NCI-H460 (cell line): ENCODE data around the gene TRAF1. TPM values are rescaled to one million over a fixed set of nuclear protein-coding genes. Genes with fewer than 3 reads are reported as not detected.
A peak's percentile ranks its signal among the peaks of the same experiment; 100 is the strongest.

Experiments
- DNase-seq: peaks from one replicate; pipeline ENCODE4 v3.0.0-alpha.2; 2016; ENCODE audit warnings: low read depth; ENCODE audit errors: extremely low read depth
- total RNA-seq: library from RNA; depleted of rRNA; stranded (reverse); fragments of >200 nt; shearing (Covaris generic); gene quantifications from 2 replicates; pipeline ENCODE4 v1.2.3, GENCODE V29; 2014

The TRAF1 gene
- total RNA-seq, 1 experiment from 2014 or later = 1.5 TPM

DNA sequence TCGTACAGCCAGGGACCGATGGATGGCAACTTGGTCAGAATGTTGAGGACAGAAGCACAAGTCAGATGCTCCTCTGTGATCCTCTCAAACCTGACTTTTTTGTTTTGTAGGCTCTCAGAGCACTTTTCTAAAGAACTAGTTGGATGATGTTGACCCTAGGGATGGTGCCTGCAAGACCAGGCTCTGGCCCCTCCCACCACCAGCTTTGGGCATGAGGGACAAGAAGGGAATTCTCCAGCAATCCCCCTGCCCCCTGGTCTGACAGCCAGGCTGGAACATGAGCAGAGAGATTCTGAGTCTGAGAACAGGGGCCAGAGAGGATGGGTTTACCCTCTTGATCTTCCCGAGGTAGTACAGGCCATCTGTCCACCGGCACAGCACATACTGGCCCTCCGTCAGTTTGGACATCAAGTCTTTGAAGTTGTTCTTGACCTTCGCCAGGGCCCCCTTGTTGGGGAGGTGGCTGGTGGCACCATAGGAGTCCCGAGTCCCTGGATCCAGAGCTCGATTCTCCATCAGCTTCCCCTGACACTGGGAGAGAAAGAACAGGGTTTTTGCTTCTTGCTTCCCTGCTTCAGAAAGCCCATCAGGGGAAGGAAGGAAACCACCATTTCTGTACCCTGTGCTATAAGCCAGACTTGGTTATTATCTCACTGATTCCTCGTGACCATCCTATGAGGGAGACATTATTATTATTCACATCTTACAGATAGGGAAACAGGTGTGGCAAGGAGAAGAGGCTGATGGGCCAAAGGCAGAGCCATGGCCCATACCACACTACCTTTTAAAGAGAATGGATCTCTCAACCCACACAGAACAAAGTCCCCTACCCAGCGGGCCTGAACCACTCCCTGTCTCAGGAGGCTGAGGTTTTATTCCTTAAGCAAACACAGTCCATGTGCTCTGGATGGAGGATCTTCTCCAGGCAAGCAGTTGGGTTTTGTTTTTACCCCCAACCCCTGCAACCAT is 52.1 kb downstream of the TRAF1 start:
- DNase-seq = no peak

DNA sequence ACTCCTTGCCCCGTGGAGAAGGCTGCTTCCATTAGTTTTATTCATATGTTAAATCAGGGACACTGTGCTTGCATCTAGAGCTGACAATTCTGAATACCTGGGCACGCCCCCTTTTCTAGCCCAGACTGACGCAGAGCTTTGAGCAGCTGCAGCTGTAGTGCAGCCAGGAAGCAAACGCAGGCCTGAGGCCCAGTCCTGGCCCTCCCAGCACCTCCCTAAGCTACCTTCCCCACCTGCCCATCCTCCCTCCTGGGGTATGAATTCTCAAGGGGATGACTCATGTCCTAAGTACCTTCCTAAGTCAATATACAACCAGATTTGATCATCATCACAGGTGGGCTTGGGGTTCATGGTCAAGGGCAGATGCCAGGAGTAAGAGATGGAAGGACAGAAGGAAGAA is 53.1 kb downstream of the TRAF1 start:
- DNase-seq = no peak

DNA sequence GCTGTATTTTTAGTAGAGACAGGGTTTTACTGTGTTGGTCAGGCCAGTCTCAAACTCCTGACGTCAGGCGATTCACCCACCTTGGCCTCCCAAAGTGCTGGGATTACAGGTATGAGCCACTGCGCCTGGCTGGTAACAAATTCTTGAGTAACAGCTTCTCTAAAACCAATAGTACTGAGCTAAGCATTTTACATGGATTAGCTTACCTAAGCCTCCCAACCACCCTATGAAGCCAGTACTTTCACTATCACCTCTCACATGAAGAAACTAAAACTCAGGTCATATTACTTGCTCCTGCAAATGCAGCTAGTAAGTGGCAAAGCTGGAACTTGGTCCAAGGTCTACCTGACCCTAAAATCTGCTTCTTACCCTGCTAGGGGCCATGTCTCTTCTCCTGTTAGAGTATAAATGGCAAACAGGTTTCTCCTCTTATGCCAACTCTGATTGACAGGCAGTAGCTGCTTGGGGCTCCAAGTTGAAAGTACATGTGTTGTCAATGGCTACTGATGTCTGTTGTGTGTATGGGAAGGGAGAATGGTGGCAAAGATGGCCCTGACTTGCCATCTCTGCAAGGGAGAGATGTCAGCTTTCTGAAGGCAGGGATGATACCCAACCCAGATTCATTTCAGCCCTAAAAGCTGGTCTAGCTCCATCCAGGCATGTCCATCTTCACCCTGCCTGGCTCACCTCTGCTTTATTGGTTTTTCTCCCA is 53.6 kb downstream of the TRAF1 start:
- no peak for DNase-seq

DNA sequence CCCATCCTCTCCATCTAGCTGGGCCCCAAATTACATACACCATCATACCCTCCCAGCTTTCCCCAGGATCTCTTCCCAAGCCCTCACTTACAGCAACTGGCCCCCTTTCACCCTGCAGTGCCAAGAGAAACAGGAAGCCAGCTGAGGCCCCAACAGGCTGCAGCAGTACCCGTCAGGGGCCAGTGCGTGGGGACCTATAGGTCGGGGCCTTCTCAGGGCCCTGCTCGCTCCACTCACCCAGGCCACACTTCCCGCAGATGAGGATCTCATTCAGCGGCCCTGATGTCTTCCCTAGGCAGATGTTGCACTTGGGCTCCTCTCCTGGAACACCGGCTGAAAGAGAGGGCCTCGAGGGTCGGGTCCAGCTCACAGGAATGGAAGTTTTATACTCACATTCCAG is 56.4 kb downstream of the TRAF1 start:
- no peak for DNase-seq

DNA sequence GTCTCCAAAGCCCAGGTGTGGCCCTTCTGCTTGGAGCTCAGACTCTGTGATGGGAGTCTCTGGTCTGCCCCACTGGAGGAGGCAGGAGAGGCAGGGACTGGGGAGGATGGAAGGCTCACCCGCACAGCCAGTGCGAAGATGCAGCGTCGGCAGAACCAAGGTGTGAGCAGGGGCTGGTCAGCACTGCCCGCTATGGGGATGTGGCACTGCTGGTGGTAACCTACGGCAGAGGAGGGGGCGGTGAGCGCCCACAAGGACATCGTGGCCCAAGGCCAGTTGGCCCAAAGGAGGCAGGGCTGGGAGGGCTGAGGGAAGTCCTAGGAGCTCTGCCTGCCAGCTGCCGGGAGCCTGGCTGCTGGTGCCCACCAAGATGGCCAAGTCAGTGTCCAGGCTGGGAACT is 56.9 kb downstream of the TRAF1 start:
- no peak for DNase-seq

DNA sequence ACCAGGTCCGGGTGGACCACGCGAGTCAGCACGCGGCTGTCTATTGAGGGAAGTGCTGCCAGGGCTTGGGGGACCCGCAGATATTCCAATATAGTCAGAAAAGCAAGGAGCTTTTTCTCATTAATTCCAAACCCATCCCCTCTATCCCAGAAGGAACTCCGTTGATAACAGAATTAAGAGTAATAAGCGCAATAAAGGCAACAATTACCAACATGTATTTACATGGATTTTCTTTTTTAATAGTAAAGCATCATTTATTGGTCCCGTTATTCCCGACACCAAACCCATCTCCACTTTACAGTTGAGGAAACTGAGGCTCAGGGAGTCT is 57.3 kb downstream of the TRAF1 start:
- no peak for DNase-seq

DNA sequence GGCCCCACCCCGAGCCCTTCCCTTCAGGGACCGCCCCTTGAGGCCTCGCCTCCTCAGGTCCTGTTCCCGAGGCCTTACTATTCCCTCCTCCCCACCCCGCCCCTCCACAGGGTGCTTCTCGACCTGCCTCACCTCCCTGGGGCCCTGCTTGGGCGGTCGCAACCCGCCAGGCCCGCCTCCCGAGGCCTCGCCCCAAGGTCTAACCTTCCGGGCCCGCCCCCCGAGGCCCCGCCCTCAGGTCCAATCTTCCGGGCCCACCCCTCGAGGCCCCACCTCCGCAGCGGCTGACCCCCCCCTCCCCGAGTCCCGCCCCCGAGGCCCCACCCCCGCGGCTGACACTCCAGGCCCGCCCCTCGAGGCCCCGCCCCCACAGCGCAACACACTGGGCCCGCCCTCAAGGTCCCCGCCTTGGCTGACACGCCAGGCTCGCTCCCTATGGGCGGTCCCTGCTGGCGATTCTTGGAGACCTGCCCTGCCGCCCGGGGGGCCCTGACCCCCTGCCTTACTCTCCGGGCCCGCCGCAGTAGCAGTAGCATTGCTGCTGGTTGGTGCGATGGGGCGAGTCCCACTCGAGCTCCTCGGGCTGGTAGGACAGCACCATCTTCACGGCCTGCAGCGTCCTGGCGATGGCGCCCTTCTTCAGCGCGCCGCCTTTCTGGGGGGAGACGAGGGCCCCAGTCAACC is 57.8 kb downstream of the TRAF1 start:
- DNase-seq = peak; percentile 97

DNA sequence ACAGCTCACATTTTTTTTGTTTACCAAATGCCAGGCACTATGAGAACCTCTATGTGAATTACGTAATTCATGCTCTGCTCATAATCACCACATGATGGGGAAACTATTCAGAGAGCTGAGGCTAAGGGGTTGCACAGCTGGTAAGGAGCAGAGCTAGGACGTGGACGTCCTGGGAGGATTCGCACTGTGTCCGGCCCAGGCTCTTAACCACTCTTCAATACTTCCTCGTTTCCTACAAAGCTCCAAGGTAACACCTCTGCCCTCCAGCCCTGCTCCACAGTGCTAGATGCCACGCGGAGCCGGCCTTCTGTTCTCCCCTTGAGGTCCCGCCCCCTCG is 58.3 kb downstream of the TRAF1 start:
- no peak for DNase-seq

DNA sequence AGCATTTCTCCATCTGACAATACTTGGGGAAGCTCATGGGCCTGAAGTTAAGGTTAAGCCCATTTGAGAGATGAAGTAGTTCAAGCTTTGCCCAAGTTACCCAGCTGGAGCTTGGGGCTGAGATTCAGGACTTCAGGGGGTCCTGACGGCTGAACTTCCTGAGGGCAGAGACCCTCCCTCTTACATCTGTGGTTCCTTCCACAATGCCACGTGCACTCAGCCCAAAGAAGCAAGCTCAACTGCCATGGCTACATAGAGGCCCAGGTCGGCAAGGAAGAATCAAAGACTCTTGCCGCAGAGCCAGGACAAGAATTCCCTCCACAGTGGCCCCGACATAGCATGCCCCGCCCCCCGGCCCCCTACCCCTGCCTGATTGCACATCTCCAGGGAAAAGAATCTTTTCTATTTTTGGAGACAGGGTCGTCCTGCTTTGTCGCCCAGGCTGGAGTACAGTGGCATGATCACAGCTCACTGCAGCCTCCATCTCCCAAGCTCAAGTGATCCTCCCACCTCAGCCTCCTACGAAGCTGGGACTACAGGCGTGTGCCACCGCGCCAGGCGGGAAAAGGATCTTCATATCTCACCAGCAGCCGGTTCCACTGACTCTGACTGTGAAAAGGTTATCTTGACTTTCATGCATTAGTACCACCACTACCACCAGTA is 58.8 kb downstream of the TRAF1 start:
- no peak for DNase-seq

DNA sequence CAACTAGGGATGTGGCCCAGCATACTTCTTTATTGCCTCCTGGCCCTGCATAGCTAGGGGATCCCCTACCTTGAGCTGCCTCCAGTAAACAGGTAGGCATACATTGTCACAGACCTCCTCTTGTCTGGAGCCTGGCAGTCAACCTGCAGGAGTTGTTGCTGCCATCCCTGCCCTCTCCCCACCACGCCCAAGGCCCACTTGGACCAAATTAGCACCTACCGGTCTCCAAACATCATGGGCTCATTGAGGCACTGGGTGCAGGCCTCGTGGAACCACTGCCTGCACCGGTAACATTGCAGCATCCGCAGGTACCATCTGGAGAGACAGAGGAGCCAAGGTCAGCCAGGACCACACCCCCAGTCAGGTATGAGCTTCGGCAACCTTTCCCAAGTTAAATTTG is 59.9 kb downstream of the TRAF1 start:
- no peak for DNase-seq

DNA sequence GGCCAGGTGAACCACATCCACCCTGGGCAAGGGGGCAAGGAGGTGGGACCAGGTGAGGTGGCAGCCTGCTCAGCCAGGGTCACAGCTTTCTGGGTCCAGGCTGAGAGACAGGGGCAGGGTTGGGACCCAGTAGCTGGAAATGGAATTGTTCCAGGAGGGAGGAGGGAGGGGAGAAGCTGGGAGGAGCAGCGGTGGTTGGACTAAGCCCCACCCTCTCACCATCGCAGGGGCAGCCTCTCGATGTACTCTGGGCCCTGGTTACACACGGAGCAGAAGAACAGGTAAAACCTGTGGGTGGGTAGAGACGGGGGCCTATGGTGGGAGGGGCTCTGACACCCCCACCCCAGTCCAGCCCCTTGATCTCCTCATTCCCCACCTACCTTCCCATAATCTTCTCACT is 60.8 kb downstream of the TRAF1 start:
- no peak for DNase-seq

DNA sequence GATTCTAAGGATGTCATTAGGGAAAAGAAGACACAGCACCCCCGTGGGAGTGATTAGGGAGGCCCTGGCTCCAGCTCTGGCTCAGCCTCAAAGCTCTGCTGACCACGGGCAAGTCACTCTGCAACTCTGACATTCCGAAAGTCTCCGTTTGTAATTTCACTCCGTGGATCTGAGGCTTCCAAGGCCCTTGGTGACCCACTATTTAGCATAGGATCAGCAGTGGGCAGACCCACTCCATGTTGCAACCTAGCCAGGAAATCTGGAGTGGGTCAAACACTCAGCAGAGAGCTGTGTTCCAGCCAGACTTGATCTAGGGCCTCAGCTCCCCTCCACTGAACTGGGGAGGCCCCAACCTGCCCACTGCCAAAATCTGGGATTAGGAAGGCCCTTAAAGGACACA is 61.4 kb downstream of the TRAF1 start:
- no peak for DNase-seq

DNA sequence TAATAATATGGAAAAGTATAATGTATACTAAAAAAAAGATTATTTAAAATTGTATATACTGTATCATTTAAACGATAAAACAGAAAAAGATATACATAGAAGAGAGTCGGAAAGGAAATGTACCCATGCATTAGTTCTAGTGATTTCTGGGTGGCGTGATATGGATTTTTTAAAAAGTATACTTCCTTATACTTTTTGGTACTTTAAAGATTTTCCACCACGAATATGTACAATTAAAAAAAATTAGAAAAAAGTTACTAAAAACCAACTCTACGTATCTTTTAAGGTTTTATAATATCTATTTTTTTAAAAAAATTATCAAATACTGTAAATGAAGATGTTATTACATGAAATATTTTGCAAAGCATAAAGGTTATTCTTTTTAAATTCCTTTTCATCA is 61.9 kb downstream of the TRAF1 start:
- DNase-seq = no peak

DNA sequence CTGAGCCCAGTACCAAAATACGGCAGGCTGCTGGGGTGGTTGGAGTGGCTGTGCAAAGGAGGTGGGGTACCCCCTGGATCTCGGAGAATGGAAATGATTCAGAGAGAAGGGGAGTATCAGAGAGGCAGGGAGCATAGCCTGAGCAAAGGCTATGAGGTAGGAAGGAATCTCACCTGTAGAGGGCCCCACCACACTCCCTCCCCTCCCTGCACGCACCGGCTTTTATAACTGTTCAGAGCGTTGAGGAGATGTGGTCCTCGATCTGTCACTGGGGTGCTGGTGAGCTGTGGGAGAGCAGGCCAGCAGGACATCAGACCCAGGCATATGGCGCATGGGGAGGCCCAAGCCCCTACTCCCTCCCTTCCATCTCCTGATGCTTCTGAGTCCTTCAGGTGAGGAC is 62.8 kb downstream of the TRAF1 start:
- no peak for DNase-seq

DNA sequence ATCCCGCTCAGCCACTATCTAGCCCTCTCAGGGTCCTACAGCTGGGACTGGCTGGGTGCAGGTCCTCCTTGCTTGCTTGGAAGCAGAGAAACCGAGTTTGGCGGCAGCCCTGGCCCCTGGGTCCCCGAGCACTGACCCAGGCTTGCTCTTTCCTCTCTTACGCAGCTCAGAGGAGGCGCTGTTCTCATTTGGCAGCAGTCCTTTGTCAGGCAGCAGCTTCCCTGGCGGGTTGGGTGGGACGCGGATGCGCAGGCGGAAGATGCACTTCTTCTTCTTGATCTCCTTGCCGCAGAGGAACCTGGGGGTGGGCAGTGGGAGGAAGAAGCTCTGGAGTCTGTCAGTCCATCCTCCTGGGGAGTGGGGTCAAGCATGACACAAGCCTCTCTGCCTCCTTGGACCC is 64.1 kb downstream of the TRAF1 start:
- DNase-seq = no peak

DNA sequence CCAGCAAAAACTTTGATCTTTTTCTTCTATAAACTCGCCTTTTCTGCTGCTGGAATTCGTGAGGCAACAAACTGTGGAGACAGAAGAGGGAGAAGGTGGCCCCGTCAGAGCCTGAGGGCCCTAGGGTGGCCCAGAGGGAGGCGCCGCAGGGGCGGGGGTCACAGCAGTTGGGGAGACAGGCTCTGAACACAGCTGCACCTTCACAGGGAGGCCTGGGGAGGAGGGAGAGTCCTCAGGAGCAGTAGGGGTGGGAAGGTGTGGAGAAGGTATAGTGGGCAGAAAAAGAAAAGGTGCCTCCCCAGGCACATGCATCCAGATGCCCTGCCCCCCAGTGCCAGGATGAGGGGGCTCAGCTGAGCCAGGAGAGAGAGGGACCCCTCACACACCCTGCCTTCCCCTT is 64.7 kb downstream of the TRAF1 start:
- no peak for DNase-seq

DNA sequence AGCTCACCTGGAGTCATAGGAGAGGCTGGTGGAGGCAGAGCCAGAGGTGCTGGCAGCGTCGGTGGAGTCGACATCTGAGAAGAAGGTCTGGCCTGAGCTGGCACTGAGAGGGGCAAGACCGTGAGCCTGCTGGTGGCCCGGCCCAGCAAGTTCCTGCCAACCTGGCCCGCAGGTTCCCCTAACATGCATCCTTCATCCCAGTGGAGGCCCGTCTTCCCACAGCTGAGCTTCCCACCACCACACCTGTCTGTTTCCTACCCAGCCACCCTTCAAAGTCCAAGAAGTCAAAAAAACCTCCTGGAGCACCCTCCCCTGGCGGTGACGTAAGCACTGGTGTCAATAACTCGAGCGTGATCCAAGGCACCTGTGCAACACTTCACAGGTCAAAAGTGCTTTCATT is 66.5 kb downstream of the TRAF1 start:
- no peak for DNase-seq

DNA sequence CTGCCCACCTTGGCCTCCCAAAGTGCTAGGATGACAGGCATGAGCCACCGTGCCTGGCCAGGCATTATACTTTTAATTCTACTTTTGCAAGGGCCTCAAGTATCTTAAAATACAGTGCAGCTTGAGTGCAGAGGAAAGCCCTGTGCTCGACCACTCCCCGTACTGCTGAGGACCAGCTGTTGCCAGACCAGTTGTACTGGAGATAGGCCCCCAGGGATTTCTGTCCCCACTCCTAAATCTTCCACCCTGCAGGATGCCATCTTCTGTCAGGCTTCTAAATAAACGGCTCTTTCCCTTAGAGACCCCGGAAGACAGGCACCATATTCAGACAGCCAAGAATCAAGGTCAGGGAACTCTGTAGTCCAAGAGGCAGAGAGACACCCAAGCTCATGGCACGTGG is 67.2 kb downstream of the TRAF1 start:
- DNase-seq = no peak

DNA sequence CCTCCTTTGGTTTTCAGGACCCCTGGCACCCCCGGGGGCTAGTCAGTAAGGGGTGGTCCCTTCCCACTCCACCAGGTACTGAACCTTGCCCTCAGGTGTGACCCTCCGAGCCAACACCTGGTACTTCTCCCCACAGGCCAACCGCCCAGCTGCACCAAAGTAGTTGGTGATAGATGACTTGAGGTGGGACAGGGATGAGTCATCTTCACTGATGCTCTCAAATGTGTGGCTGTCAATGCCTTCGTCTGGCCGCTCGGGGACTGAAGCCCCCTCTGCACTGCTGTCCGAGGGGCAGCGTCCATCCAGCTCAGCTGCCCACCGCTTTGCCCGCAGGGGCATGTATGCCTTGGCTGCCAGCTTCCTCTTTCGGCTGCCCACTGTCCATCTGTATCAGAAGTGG is 68.7 kb downstream of the TRAF1 start:
- no peak for DNase-seq

DNA sequence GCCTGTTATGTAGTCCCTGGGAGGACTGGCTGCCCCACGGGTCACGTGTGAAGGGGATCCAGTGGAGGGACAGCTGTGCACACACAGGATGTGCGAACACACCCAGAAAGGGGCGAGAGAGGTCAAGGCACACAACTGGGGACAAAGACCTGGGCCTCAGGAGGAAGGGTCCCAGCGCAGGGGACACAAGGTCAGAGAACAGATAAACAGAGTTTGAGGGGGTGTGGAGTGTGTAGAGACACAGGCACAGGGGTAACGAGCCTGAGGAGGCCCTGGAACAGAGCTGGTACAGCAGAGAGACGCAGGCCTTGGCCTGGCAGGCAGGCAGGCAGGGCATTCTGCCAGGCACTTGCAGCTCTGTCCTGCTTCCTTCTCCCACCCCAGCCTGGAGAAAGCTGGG is 69.1 kb downstream of the TRAF1 start:
- no peak for DNase-seq

DNA sequence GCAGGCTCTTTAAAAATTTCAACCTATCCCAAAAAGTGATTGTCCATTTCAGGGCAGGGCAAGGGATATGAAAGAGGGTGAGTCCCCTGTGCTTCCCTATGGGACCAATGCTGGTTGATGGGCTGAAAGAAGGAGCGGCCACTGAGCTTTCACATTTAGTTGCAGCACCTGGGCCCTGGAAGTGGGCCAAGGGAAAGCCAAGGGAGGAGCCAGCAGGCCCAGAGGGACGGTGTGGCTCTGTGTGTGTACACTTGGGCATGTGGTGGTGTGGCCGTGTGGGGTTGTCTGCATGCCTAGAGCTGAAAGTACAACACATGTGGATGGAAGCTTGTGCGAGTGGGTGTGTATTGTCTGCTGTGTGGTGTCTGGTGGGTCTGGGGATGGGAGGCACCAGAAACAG is 69.9 kb downstream of the TRAF1 start:
- no peak for DNase-seq
